Measurements from ENCODE around the gene USHBP1.
"Not testable (repeated sequence)": the region's sequence is repeated elsewhere in the genome, so short reads cannot be mapped to it uniquely, and the experiment has no call there.

Gene USHBP1

DNA sequence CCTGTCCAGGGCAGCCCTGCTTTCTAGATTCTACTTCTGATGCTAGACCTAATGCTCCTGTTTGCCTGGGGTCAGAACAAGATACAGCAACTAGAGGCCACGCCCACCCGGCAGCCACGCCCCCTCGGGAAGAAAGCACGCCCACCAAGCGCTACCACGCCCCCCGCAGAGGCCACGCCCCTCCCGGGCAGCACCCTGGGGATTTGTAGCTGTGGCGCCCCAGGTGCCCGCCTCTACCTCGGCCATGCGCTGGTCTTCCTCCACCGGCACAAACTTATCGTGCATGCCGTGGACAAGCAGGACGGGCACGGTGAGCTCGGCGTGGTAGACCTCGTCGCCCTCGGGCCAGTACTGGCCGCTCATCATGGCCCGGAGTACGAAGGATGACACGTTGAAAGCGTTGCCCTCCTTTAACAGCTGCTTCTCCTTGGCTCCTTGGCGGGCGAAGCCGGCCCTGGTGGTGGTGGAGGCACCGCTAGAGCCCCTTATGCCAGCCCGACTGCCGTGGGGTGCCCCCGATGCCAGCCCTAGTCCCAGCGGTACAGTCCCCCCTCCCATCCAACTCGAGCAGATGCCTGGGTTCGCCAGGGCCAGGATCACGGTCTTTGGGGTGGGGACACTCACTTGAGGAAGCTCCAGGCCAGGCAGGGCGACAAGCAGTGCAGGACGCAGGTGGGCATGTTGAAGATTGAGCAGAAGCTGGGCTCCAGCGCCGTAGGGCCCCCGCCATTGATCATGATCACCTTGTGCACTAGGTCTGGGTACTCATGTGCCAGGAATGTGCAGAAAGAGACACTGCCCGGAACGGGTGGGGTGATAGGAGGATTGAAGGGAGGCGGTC, 29.7 kb upstream of the USHBP1 start:
- no peak for DNase-seq (ENCODE audit: low read depth)

GRCh38 chr19:17293605-17294004, 29.1 kb upstream of the USHBP1 start:
- no peak for DNase-seq (ENCODE audit: low read depth)

DNA sequence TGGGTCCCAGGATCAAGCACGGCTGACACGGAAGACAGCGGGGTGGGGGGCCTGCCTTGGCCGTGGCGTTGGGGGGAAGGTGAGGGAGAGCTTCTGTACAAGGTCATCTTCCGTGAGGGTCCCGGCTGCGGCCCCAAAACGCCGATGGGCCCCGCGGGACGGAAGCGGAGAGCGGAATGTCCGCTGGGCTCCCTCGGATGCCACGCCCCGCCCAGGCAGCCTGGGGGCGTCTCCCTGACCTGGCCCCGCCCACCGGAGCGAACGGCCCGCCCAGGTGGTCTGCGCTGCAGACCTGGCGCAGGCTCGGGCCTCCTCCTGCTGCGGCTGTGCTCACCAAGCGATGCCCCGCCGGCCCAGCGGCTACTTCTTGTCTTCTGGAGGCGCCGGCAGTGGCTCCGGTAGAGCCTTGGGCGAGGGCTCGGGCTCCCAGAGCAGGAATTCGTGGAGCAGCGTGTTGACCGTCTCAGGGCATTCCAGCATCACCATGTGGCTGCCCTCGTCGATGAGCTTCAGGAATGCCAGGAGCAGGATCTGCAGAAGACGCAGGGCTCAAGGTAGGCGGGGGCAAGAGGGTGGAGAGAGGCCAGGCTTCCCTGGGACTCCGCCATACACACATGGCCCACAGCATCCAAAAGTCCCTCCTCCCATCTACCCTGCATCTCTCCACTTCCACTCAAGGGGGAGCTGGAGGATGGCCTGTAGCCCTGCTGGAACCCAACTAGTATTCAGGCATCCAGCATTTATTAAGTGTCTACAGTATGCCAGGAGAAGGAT, 27.9 kb upstream of the USHBP1 start:
- DNase-seq (ENCODE audit: low read depth), result peak; percentile 71

GRCh38 chr19:17289489-17289888, 24.9 kb upstream of the USHBP1 start:
- no peak for DNase-seq (ENCODE audit: low read depth)

- DNase-seq (ENCODE audit: low read depth), result no peak
Observed at GRCh38 chr19:17286752-17287151, 22.2 kb upstream of the USHBP1 start.

GRCh38 chr19:17286263-17286662, 21.7 kb upstream of the USHBP1 start:
- no peak for DNase-seq (ENCODE audit: low read depth)

- no peak for DNase-seq (ENCODE audit: low read depth)
Observed at GRCh38 chr19:17285415-17286135, 21.0 kb upstream of the USHBP1 start.

- no peak for DNase-seq (ENCODE audit: low read depth)
Observed at GRCh38 chr19:17283504-17283996, 19.0 kb upstream of the USHBP1 start.

DNA sequence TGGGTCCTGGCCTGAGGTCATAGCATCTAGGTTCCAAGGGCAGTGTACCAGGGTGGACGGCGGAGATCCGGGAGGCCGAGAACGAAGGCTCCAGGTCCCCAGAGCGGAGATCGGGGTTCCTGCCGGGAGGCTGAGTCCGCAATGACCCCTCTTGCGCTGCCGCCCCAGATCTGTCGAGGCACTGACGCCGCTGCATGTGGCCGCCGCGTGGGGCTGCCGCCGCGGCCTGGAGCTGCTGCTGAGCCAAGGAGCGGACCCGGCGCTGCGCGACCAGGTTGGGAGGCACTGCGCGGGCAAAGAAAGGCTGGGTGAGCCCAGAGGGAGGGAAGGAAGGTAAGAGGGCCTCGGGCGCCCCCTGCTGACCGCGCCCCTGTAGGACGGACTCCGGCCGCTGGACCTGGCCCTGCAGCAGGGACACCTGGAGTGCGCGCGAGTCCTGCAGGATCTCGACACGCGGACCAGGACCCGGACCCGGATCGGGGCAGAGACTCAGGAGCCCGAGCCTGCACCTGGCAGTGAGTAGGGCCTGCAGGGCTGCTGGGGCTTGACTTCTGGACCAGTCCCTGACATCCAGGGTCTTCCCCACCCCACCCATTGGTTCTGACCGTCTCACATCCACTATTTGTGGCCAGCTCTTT, 18.1 kb upstream of the USHBP1 start:
- no peak for DNase-seq (ENCODE audit: low read depth)

GRCh38 chr19:17281391-17282304, 17.1 kb upstream of the USHBP1 start, which contains the start of gene ANKLE1:
Gene ANKLE1, plus strand, starts transcription at chr19:17281901. Its CDS starts 20 bp downstream, at chr19:17281921.
- DNase-seq (ENCODE audit: low read depth), result no peak

DNA sequence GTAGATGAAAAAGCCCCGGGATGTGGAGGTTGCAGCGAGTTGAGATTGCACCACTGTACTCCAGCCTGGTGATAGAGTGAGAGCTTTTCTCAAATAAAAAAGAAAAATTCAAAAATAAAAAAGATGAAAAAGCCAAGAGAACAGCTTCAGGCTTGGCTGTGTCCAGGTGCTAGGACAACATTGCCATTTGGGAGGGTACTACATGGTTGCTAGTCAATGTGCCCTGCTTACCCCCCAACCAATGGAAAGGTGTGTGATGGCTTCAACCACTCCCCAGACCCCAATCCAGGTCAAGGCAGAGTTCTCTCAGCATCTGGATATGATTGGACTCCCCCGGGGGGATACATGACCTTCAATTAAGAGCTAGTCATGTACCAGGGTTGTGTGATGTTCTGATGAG, 14.9 kb upstream of the USHBP1 start:
- DNase-seq (ENCODE audit: low read depth), result no peak

DNA sequence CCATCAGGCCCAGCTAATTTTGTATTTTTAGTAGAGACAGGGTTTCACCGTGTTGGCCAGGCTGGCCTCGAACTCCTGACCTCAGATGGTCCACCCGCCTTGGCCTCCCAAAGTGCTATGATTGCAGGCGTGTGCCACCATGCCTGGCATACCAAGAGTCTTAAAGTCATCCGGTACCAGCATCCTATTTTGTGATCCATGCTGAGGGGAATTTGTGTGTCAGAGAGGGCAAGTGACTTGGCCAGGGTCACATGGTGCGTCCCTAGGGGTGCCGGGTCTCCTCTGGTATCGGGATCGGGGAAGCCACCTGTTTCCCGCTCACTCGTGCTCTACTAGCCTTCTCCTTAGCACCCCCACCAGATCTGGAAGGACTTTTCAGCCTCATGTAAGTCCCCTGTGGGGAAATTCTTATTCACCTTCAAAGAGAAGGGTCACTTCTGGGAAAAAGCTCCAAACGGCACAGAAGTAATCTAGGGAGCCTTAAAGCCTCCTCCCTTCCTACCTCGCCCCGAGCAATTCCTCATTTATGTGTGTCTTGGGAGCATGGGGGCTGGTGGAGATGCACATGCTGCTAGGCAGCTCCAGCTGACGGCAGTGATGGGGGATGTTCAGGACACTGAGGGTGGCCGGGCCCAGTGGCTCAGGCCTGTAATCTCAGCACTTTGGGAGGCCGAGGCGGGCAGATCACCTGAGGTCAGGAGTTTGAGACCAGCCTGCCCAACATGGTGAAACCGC, 11.1 kb upstream of the USHBP1 start:
- no peak for DNase-seq (ENCODE audit: low read depth)

GRCh38 chr19:17274892-17275291, 10.3 kb upstream of the USHBP1 start:
- not testable (repeated sequence) for DNase-seq (ENCODE audit: low read depth)

- no peak for DNase-seq (ENCODE audit: low read depth)
Observed at GRCh38 chr19:17268754-17269153, 4.2 kb upstream of the USHBP1 start.

GRCh38 chr19:17266975-17267788, 2.6 kb upstream of the USHBP1 start, which contains the start of gene BABAM1:
Gene BABAM1, plus strand, starts transcription at chr19:17267443. Its CDS starts 1,364 bp downstream, at chr19:17268807.
- DNase-seq (ENCODE audit: low read depth), result peak; percentile 99

DNA sequence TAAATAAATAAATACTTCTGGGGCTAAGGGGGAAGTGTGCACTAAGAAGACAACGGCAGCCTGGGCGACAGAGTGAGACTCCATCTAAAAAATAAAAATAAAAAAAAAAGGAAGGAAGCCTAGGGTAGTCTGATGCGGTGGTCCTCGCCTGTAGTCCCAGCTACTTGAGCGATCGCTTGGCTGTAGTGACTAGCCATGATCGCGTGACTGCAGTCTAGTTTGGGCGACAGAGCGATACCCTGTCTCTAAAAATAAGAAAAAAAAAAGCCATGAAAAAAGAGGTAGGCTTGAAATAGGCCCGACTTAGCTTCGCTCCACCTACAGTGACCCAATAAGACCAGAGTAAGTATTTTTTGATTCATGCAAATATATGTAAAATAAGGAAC, 2.0 kb upstream of the USHBP1 start:
- no peak for DNase-seq (ENCODE audit: low read depth)

GRCh38 chr19:17266026-17266425, 1.5 kb upstream of the USHBP1 start:
- DNase-seq (ENCODE audit: low read depth), result no peak

DNA sequence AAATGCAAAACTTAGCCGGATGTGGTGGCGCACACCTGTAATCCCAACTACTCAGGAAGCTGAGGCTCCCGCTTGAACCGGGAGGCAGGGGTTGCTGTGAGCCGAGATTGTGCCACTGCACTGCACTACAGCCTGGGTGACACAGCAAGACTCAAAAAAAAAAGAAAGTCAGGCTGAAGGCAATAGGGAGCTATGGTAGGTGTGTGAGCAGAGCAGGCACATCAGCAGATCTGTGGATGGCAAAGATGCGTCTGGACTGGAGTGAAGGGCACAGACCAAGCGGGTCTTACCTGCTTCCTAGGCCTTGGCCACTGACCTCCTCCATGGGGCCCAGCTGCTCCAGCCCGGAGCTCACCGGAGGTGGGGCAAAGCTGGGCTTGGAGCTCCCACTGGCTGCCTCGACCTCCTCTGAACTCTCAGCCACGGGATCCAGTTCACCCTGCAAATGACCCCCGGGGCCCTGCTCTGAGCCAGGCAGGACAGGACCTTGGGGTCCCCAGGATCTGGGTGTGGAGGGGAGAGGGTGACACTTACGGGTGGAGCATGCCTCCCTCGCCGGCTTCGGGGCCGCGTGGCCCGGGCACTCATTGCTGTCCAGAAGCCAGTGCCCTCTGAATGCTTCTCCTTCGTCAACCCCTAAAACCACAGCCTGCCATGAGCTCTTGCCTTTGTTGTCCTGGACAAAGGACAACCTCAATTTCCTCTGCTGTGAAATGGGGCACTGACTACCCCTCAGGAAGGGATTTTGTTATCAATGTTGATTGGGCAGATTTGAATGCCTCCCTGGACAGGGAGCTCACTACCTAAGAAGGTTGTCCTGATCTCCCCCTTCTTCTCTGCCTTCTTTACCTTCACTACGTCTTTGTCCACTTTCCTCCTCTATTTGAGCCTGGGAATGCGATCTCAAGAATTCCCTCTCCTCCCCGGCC, 569 bp downstream of the USHBP1 start:
- no peak for DNase-seq (ENCODE audit: low read depth)
